GDM1 (cell line): Measurements from ENCODE around the gene ZNF483.
"Not testable (repeated sequence)": the region's sequence is repeated elsewhere in the genome, so short reads cannot be mapped to it uniquely, and the experiment has no call there.

Experiments
- DNase-seq: peaks from one replicate; lab custom pipeline; 2025; lab: John Stamatoyannopoulos, UW

Gene ZNF483

GRCh38 chr9:111525056-111525977 is at the start of gene ZNF483:
Gene ZNF483, plus strand, starts transcription at chr9:111525179. Its CDS starts 2,217 bp downstream, at chr9:111527396.
- DNase-seq, result no peak

DNA sequence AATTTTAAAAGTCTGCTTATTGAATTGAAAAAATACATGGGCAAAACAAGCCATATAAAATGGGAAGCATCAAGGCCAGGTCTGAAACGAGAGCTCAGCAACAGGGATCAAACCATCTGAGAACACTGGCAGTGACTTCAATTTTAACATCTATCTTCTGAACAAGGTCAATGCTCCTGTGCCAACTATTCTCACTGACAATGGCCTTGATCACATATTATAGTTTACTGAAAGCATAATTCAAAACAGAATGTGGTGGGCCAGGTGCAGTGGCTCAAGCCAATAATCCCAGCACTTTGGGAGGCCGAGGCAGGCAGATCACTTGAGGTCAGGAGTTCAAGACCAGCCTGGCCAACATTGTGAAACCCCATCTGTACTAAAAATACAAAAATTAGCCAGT is 49.8 kb upstream of the ZNF483 start:
- DNase-seq, result no peak

DNA sequence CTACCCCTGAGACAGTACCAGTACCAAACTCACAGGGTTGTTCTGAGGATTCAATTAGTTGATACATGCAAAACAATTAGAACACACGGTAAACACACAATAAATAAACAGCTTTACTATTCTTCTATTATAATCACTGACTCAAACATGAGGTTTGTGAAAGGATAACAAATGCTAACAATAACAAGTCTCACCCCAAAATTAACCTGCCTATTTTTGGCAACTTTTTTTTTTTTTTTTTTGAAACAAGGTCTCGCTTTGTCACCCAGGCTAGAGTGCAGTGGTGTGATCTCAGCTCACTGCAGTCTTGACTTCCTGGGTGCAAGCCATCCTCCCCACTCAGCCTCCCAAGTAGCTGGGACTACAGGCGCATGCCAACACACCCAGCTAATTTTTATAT is 47.3 kb upstream of the ZNF483 start:
- no peak for DNase-seq

- no peak for DNase-seq
These were observed 42.9 kb upstream of the ZNF483 start for GRCh38 chr9:111481885-111482636.

- peak; percentile 43 for DNase-seq
These were observed 42.1 kb upstream of the ZNF483 start for GRCh38 chr9:111482694-111483438.

DNA sequence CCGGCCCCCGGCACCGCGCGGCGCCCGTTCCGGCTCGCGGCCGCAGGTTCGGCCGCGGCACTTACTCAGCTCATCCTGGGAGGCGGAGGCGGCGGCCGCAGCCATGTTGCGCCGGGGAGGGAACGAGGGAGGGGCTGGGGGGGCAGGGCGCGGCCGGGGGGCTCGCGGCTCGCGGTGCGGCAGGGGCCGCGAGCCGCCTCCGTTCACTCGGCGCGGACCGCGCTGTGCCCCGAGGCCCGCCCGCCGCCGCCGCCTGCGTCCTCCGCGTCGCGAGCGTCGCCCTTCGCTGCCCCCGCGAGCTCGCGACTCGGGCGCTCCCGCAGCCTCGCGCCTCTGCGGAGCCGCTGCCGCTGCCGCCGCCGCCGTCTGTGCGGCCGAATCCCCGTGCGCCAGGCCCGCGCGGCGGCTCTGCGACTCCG is 41.5 kb upstream of the ZNF483 start:
- DNase-seq, result peak; percentile 43

GRCh38 chr9:111483858-111484571 is 41.0 kb upstream of the ZNF483 start, which contains the start of gene ECPAS:
Gene ECPAS, minus strand, starts transcription at chr9:111484383. Its CDS starts 11,465 bp downstream, at chr9:111472918.
- peak; percentile 62 for DNase-seq

DNA sequence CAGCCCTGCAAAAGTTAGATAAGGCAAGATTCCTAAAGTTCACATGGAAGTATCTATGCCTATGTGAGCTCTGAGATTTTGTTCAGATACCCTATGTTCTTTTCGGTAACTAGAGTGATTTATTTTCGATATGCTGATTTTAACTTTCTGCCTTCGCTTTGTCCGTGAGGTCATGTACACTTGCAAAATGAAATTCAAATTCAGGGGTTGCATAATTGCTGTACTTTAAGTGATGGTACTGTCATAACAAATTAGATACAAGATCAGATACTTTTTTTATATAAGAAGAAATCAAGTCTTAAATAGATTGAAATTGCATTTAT is 40.4 kb upstream of the ZNF483 start:
- no peak for DNase-seq

GRCh38 chr9:111497196-111497595 is 27.8 kb upstream of the ZNF483 start:
- not testable (repeated sequence) for DNase-seq

DNA sequence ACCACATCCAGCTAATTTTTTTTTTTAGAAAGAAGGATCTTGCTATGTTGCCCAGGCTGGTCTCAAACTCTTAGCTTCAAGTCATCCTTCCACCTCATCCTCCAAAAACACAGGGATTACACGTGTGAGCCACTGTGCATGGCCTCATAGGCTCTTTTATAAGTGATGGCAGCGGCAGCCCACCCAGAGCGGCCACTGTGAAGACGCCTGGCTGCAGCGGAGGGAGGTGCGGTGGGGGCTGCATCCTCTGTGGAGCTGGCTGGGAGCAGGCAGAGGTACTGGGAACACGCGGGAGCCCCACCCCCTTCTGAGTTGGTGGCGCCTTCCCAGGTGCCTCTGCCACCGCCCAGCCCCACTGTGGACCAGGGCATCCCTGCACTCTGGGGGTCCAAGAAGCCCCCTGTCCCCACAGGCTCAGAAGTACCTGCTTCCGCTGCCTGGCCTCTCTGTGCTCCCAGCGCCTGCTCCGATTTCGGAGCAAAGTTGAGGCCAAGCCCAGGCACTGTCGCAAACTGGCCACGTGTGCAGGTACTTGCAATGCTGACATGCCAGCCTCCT is 23.9 kb upstream of the ZNF483 start:
- no peak for DNase-seq

GRCh38 chr9:111501648-111502047 is 23.3 kb upstream of the ZNF483 start:
- no peak for DNase-seq

DNA sequence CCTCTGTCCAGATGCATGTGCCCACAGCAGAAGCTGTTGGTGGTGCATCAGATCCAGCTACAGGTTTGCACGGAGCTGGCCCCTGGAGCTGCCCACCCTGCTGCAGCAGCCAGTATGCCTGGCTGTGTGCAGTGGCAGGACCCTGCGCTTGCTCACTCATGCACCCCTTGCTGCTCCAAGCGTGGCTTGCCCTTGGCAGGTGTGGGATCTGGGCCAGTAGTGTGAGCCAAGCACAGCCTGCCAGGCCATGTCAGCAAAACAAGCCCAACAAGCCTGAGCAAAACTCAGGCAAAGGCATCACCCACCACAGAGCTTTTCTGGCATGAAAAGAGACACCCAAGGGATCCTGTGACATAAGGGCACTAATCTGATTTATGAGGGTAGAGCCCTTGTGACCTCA is 22.5 kb upstream of the ZNF483 start:
- DNase-seq, result no peak

DNA sequence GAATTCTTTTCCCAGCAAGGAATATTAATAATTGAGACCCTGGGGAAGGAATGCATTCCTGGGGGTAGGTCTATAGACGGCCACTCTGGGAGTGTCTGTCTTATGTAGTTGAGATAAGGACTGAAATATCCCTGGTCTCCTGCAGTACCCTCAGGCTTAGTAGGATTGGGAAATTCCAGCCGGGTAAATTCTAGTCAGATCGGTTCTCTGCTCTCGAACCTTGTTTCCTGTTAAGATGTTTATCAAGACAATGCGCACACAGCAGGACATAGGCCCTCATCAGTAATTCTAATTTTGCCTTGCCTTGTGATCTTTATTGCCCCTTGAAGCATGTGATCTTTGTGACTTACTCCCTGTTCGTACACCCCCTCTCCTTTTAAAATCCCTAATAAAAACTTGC is 13.4 kb upstream of the ZNF483 start:
- not testable (repeated sequence) for DNase-seq

- no peak for DNase-seq
These were observed 10.0 kb upstream of the ZNF483 start for GRCh38 chr9:111514967-111515366.

GRCh38 chr9:111516061-111516465 is 8.9 kb upstream of the ZNF483 start:
- DNase-seq, result no peak

DNA sequence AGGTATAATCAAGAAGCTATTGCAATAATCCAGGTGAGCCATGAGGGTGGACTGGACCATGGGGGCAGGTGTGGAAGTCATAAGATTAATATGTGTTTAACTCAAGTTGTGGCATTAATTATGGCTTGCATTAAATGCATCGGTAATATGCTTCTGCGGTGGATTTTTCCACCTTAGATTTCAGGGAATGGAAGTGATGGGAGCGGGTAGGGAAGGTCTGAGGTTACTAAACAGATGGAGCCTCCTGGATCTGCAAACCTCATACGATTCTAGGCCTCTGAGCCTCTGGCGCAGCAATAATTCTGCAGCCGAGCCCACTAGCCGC is 286 bp upstream of the ZNF483 start:
- no peak for DNase-seq

DNA sequence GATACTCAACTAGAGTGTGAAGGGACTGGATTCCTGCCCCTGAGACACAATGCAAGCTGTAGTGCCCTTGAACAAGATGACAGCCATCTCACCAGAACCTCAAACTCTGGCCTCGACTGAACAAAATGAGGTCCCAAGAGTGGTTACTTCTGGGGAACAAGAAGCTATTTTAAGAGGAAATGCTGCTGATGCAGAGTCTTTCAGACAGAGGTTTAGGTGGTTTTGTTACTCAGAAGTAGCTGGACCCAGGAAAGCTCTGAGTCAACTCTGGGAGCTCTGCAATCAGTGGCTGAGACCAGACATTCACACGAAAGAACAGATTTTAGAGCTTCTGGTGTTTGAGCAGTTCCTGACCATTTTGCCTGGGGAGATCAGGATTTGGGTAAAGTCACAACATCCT is 2.4 kb downstream of the ZNF483 start:
- no peak for DNase-seq

DNA sequence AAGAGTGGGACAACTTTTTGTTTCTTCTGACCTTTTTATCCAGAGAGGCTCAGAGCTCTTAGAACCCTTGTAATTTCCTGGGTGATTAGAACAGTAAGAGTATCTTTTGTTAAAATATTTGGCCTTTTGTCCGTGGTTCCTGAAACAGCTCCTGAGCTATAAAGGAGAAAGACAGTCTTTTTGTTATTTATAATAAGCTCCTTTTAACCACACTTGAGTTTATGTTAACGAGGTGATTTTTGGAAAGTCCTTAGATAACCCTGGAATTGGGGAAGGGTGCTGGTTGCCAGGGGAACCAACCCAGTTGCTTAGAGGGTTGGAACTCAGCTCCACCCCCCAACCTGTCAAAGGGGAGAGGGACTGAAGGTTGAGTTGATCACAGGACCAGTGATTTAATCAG is 4.8 kb downstream of the ZNF483 start:
- no peak for DNase-seq

DNA sequence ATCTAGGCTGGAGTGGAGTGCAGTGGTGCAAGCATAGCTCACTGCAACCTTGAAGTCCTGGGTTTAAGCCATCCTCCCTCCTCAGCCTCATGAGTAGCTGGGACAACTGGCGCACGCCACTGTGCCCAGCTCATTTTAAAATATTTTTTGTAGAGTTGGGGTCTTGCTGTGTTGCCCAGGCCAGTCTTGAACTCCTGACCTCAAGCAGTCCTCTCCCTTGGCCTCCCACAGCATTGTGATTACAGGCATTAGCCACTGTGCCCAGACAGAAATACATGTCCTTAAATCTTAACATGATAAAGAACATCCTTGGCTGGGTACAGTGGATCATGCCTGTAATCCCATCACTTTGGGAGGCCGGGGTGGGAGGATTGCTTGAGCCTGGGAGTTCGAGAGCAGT is 6.7 kb downstream of the ZNF483 start:
- no peak for DNase-seq

GRCh38 chr9:111533099-111533790 is 8.3 kb downstream of the ZNF483 start:
- no peak for DNase-seq
